Left cardiac atrium (tissue), 4 donors: ENCODE measurements around the gene EIF4G2. TPM values are rescaled to one million over a fixed set of nuclear protein-coding genes. Genes with fewer than 3 reads are reported as not detected.

Source experiments
- ATAC-seq, 2 donors: fragments of 200-7000 bp; cut with Tn5 transposase; one replicate each; pipeline ENCODE4 v1.9.1; 2020; ENCODE audit warnings: mild to moderate bottlenecking in 2 of 2, moderate library complexity in 2 of 2
- DNase-seq: peaks from one replicate; pipeline ENCODE4 v3.0.0-alpha.2; 2020
- intact Hi-C, 2 donors: fragments of 100-400 bp; cut with DNase I; formaldehyde crosslinking; loops; one replicate each; pipeline versions ENCODE4 v1.14.1 to v1.15.1; 2022 to 2023
- total RNA-seq, 2 donors: library from RNA; stranded (reverse); fragmentation: NEBNext Ultra II Directional; extraction: Animal tissue kit (Norgen Biotek cat#: 25700); gene quantifications; one replicate each; pipeline ENCODE4 v1.2.1, GENCODE V29; 2021
- donor health status: DM: no; HTN: yes; CAD: no.
- donor health status: DM: no; HTN: yes; CAD: no; lungs with severe emphysema.
- donor health status: DM: yes; HTN: yes; CAD: no.
- donor health status: Dilated cardiomyopathy.

EIF4G2 gene
- total RNA-seq, 2 donors from 2014 or later = 665 to 793 TPM

DNA sequence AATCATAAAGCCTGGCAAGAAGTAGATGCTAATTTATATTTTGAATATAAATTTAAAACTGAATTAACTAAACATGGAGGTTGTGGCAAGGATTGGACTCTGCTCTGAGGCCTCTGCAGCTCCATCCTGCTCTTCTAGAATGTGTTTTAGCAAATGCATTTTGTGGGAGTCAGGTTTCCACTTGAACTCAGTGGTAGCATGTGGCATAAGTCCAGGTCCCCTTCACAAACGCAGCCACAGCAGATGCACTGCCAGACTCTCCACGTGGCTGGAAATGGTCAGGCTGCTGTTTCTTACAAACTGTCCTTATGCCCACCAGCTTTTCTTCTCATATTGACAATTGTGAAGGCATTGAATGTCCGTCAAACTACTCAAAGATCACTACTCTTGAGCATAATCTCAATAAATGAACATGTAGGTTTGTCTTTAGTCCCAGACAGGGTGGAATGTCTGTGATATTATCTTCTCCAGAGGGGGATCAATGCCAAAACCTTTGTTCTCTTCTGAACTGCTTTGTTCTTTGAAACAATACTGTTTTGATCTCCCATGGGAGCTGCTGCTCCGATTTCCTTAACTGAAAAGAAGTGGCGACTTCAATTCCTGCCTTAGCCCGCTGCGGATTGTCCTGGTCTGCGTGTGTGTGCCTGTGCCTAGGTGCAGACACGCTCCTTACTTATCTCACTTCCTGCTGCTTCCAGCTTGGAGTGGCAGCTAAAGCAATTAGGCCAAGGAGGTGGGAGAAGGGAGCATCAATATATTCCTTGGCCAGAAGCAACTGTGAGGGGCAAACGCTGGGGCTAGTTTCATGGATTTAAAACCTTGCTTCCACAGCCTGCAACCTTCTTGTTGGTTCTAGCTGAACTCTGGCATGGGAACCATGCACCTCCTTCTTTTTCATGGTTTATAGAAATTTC, 24.2 kb downstream of the EIF4G2 start:
- DNase-seq (no peak), ATAC-seq (peak; percentile 67 to 69)
- intact Hi-C loops = no loop called here

DNA sequence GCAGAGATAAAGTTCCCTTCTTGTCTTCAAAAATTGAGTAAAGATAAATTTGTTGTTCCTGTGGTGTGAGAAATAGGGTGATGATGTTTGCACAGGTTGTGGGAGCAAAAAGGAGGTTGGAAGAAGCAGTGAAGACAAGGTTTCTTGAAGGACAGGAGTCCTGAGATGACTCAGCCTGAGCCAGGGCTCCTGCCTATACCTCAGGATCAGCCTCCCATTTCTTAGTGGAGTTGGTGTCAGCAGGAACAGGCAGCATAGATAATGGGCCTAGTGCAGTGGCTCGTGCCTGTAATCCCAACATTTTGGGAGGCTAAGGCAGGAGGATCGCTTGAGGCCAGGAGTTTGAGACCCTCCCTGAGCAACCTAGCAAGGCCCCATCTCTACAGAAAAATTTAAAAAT, 28.7 kb downstream of the EIF4G2 start:
- intact Hi-C loops = no loop called here
- DNase-seq (no peak), ATAC-seq (no peak)

DNA sequence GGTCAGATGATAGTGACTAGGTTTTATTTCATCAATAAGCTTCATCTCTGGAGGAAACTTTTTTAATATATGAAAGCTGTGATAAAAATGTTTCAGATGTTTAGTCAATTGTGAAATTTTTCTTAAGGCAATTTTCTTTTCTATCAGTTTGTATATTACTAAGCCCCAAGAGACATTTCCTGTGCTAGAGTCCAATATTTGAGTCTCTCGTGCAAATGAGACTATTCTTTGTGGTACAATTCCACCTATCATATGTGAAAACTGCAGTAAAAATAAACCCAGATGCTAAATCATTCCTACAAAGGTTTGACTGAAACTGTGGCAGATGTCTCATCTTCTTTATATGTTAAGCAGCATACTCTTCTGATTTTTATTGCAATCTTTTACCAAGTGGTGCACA, 29.6 kb downstream of the EIF4G2 start:
- no peak for ATAC-seq
- intact Hi-C loops = no loop called here
- no peak for DNase-seq

DNA sequence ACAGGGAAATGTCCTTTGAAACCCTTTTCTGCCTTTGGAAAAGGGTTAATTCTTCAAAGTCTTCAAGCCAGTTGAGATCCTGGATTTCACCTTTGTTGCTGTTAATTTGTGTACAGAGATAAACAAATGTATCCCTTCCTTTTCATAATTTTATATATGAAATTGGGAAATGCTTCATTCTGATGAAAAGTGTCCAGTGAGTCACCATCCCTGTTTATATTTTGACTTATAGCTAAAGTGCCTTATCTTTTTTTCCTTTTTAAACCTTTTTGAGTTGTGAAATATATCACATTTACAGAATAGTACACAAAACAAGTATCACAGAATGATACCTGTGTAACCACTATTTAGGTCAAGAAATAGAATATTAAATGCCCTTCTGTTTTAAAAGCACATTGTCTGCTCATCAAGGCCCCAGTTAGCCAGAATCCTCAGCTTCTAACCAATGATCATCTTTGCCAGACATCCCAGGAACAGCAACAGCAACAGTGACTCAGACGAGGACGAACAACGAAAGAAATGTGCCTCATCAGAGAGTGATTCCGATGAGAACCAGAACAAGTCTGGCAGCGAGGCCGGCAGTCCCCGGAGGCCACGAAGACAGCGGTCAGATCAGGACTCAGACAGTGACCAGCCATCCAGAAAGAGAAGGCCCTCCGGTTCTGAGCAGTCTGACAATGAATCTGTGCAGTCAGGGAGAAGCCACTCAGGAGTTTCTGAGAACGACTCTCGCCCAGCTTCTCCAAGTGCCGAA, 30.3 kb downstream of the EIF4G2 start:
- intact Hi-C loops = no loop called here
- peak; percentile 81 to 90 for ATAC-seq
- DNase-seq = peak; percentile 66

DNA sequence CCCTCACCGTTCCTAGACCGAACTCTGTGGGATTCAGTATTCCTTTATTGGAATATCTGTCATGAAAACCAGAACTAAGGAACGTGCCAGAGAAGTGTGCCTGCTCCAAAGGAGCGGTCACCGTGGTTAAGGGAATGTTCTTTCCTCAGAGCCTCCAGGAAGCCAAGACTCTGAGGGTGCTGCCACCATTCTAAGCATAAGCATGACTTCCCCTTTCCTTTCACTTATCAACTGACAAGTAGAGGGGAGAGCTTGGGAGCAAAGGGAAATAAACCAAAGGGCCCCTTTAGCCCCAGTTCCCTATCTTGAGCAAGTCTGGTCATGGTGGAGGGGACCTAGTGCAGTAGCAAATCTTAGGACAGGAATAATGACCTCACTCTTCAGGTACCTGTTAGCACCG, 30.9 kb downstream of the EIF4G2 start:
- intact Hi-C loops = no loop called here
- DNase-seq = no peak
- peak in 1 of 2 donors; percentile 30 for ATAC-seq

DNA sequence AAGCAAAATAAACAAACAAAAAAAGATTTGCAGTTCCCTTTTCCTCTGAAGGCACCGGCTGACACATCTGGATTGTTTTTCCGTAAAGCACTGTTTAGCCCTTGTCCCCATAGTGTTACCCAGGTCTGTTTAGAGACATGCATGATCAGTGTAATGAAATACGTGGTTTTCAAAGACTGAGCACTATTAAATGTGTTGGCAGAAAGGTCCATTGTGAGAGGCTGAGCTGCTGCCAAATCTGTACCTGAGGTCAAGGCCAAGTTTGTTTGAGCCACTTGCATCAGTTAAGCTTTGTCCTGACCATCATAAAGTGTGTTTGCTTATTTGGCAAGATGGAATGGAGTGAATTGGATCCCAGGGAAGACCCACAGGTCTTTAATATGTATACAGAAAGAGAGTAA, 31.3 kb downstream of the EIF4G2 start:
- intact Hi-C loops = no loop called here
- no peak for ATAC-seq
- DNase-seq = no peak

DNA sequence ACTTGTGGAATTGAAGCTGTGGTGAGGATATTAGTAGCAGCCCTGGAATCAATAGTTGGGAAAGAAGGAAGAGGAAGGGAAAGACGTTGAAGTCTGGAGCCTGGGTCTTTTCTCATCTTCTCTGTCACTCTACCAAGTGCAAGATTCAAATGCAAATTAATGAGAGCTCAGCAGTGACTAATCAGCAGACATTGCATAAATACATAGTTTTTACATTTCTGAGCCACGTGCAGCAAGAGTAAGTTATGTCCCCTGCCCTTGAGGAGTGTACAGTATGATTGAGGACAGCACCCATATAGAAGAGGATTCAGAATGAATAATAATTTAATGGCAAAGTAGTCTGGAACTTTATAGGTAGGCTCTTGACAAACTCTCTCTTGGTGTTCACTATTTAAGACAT, 33.9 kb downstream of the EIF4G2 start:
- DNase-seq = no peak
- ATAC-seq = no peak
- intact Hi-C loops = no loop called here

DNA sequence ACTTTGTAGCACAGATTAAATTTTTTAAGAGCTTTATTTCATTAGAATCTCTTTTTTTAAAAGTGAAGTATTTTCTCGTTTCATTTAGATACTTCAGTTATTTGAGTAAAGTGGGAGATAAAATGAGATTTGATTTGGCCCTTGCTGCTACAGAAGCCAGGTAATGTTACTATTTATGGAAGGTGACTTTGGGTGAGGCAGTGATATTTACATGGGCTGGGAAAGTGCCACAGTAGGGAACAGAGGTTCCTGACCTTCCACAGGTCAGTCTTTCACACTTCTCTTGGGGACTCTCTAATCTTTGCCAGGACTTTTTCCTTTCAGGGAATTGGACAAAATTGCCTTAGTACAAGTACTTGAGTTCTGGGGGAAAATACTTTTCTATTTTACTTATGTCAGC, 37.3 kb downstream of the EIF4G2 start:
- DNase-seq (no peak), ATAC-seq (peak in 1 of 2 donors; percentile 70)
- intact Hi-C loops = no loop called here

DNA sequence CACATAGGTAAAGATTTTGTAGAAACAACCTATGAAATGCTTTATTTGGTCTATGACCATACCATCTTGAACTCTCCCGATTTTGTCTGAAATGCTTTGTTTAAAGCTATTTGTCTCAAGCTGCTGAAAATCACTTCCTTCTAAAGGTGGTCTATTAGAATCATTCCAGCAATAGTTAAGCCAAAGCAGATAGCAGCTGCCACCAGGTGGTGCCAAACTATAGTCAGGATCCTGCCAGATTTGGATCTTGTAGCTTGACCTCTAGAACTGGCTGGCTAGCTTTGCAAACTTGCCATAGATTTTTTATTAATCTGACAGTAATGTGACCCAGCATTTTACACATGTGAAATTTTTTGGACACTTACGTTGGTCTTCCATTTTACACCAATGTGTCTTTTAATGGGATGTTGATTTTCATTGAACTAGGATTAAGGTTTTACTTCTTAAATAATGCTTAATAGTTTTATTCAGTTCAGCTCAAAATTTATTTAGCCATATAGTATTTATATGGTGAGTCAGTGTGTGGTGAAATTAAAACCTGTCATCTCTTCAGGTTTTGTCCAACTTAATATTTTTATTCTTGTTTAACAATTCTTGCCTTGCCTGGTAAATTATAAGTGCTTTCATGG, 38.0 kb downstream of the EIF4G2 start:
- ATAC-seq = peak; percentile 68 to 71
- DNase-seq = no peak
- intact Hi-C loops = no loop called here

DNA sequence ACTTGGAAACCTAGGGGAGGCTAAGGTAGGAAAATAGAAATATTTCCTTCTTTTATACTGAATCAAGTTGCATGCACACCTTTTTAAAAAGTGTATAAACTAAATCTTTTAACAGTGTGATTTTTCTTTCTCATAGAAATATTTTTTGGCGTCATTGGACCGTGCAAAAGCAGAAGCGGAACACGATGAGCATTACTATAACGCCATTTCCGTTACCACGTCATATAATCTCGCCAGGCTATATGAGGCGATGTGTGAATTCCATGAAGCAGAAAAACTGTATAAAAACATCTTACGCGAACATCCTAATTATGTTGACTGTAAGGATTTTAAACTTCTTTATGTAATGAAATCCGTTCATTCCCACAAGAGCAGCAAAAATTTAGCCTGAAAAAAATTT, 44.3 kb downstream of the EIF4G2 start:
- no peak for ATAC-seq
- intact Hi-C loops = no loop called here

DNA sequence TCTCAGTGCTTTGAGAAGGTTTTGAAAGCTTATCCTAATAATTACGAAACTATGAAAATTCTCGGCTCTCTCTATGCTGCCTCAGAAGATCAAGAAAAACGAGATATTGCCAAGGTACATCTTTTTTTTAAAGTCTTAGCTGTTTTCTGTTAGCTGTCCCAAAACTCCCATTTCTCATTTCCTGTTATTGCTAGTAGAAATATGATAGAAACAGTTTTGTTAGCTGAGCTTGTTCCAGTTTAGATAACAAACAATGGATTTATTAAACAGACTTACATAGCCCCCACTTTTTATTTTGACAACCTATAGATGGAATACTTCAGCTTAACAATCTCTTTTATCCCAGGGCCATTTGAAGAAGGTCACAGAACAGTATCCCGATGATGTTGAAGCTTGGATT, 45.0 kb downstream of the EIF4G2 start:
- ATAC-seq (no peak), DNase-seq (no peak)
- intact Hi-C loops = no loop called here

More for the DNA sequence above, 44.3 kb downstream of the EIF4G2 start:
- no peak for DNase-seq

DNA sequence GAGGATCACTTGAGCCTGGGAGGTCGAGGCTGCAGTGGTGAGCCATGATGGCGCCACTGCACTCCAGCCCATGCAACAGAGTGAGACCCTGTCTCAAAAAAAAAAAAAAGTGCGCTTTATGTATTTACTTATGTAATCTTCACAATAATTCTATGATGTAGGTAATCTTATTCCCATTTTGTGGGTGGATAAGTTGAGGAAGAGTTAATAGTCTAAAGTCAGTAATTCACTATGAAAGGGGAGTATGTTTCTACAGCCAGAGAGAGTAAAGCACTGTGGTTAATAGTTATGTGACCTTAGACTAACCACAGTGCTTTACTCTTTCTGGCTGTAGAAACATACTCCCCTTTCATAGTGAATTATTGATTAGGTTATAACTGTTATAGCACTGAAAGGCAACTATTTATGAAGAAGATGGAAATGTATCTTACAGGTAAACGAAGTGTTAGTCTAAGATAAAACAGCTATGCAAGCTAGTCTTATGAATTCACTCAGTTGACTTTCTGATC, 45.8 kb downstream of the EIF4G2 start:
- intact Hi-C loops = no loop called here
- DNase-seq (no peak), ATAC-seq (no peak)

DNA sequence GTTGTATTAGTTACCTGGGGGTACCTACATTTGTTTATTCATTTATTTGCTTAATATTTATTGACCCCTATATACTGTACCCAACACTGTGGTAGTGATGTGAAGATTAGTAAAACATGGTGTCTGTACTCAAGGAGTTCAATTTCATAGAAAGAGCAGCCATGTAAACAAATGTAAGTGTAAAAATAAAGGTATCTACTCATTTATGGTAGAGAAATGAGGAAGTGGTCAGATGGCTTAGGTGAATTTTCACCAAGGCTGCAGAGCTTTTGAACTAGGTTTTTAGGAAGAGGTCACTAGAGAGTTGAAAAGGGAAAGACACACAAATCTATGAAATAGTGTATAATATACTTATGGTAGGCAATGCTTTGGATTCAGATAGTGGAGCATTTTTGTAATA, 46.5 kb downstream of the EIF4G2 start:
- ATAC-seq (no peak), DNase-seq (no peak)
- intact Hi-C loops = no loop called here

DNA sequence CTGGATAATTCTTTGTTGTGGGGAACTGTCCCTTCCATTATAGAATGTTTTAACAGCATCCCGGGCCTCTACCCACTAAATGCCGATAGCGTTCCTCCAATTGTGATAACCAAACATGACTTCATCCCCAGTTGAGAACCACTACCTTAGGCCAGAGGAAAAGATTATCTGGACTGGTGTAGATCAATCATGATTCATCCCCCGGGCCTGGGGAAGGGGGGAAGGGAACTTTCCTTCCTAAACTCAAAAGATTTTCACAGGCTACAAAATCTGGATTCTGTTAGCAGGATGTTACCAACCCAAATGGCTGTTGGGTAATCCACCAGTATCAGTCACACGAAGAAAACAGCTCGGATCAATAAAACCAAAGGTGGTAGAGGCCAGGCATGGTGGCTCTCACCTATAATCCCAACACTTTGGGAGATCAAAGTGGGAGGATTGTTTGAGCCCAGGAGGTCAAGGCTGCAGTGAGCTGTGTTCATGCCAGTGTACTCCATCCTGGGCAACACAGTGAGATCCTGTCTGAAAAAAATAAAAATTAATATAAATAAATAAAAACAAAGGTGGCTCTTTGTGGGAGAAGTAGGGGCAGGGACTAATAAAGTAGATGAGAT, 47.5 kb downstream of the EIF4G2 start:
- ATAC-seq = no peak
- no peak for DNase-seq
- intact Hi-C loops = no loop called here

DNA sequence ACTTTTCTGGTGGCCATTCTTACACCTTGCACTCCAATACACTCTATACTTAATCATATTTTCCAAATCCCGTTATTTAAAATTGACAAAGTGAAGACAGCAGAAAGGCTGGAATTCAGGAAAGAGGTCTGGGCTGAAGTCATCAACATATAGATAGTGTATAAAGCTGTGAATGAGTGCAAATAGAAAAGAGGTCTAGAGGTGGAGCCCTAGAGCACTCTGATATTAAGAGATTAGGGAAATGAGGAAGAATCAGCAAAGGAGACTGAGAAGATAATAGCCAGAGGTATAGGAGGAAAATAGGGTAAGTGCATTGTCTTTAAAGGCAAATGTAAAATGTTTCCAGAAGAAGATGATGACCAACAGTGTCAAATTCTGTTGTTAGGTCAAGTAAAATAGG, 49.8 kb downstream of the EIF4G2 start:
- no peak for ATAC-seq
- DNase-seq = no peak
- intact Hi-C loops = no loop called here

DNA sequence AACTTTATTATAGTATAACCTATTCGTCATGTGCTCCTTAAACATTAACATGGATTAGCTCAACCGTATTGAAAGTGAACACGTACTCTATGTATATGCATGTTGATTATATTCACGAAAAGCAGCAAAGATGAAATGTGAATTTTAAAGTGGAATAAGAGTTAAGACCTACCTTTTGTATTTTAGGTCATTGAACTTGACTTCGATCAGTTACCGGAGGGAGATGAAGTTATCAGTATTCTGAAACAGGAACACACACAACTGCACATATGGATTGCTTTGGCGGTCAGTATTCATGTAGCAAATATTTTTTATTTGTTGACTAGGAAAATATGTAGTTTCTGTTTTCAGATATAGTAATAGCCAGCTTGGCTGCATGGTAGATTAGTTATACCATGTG, 56.2 kb downstream of the EIF4G2 start:
- ATAC-seq (no peak), DNase-seq (no peak)
- intact Hi-C loops = no loop called here

DNA sequence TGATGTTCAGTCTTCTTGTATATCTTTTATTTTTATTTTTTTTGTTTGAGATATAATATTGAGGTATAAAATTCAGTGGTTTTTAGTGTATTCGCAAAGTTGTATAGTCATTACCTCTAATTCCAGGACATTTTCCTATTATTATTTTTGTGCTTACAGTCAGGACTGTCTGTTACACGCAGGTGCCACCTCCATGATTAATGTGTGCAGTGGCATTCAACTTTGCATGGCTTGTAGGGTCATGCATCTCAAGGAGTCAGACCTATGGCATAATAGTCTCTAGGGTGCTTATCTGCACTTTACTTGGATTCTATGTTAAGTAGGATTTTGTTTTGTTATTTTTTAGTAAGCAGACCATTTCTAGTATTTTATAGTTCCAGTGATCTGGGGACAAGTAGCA, 56.7 kb downstream of the EIF4G2 start:
- ATAC-seq (no peak), DNase-seq (no peak)
- intact Hi-C loops = no loop called here

DNA sequence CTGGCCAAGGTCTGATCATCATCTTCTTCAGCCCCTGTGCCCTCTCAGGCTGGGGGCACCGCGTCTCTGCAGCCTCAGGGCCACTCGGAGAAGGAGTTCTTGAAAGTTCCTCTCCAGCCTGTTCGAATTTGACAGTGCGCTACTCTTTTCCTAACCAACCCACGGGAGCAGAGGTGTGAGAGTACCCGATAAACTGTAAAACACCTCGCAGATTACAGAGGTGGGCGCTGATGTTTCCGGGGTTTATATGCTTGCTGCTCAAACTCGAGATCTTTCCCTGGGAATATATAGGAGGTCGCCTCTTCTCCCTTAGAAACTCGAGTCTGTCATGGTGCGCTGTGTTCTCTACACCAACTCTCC, 57.2 kb downstream of the EIF4G2 start:
- intact Hi-C loops = no loop called here
- DNase-seq (no peak), ATAC-seq (peak; percentile 6 to 25)

DNA sequence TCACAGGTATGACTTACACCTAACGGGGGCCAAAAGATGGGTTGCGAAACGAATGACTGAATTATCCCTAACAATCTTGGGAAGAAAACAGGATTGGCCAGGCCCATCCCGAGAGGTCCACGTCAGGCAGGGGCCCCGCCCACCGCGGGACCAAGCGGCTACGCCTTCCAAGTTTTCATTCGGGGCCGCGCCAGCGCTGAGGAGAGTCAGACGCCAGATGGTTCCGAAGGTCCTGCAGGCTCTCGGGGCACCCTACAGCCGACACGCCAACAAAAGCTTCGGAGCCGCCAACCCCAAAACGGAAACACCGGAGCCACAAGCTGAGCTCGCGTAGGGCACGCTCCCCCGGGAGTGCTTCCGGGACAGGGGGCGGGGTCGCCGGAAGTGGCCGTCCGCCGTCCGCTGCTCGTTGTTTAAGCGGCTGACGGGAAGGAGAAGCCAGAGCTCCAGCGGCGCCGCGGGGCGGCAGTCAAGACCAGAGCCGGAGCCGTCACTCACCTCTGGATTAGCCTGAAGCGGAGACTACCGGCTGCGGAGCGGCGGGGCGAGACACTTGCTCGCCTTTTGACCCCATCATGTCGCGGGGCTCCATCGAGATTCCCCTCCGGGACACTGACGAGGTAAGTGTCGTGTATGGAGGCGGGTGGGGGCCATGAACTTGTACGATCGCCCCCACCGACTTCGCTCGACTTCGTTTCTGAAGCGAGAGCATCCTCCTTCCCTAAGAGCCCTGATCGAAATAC, 57.7 kb downstream of the EIF4G2 start, which contains the start of gene CTR9:
Gene CTR9, plus strand, starts transcription at position 409 of the 743 bp plus-strand sequence. Its CDS starts 167 bp downstream, at position 576.
- intact Hi-C loops = no loop called here
- peak; percentile 95 for DNase-seq
- peak; percentile 98 for ATAC-seq
